Lower lobe of right lung (tissue), 2 donors: ENCODE measurements around the gene CAPN13. TPM values are rescaled to one million over a fixed set of nuclear protein-coding genes. Genes with fewer than 3 reads are reported as not detected.

Experiments used
- ATAC-seq, 2 donors: fragments of 200-7000 bp; cut with Tn5 transposase; one replicate each; pipeline ENCODE4 v1.9.1; 2020 to 2022; ENCODE audit warnings: mild to moderate bottlenecking in 2 of 2, moderate library complexity in 2 of 2
- DNase-seq: peaks from one replicate; pipeline ENCODE4 v3.0.0-alpha.2; 2020
- H3K27ac ChIP-seq: fragments of 200-600 bp; one replicate; pipeline ENCODE4 v1.8.0; 2022
- H3K27me3 ChIP-seq: fragments of 200-600 bp; one replicate; pipeline ENCODE4 v1.8.0; 2022; ENCODE audit warnings: low read depth
- H3K36me3 ChIP-seq: fragments of 200-600 bp; one replicate; pipeline ENCODE4 v1.8.0; 2022; ENCODE audit warnings: mild to moderate bottlenecking
- H3K4me1 ChIP-seq: fragments of 200-600 bp; one replicate; pipeline ENCODE4 v1.8.0; 2022
- H3K4me3 ChIP-seq: fragments of 200-600 bp; one replicate; pipeline ENCODE4 v1.8.0; 2022; ENCODE audit warnings: mild to moderate bottlenecking
- H3K9me3 ChIP-seq: fragments of 200-600 bp; one replicate; pipeline ENCODE4 v1.8.0; 2022
- CTCF ChIP-seq: fragments of 200-600 bp; IDR thresholded peaks from one replicate; pipeline ENCODE4 v1.8.0; 2022; ENCODE audit warnings: antibody characterized with exemption, mild to moderate bottlenecking
- intact Hi-C: fragments of 100-400 bp; cut with DNase I; formaldehyde crosslinking; loops from one replicate; pipeline ENCODE4 v1.11.0; 2022
- total RNA-seq: library from RNA; stranded (reverse); fragmentation: NEBNext Ultra II Directional; extraction: Animal tissue kit (Norgen Biotek cat#: 25700); gene quantifications from one replicate; pipeline ENCODE4 v1.2.1, GENCODE V29; 2021
- donor health status: DM: no; HTN: yes; CAD: no; lungs with severe emphysema.

CAPN13 gene
- total RNA-seq, 1 donor from 2014 or later: 23.0 TPM

GRCh38 chr2:30768708-30769480 is 38.4 kb downstream of the CAPN13 start:
- peak; percentile 57 to 73 for ATAC-seq
- Histone ChIP-seq H3K4me3 (no peak overlapping the region), H3K27me3 (no peaks in the 10 kb centered on the region), H3K9me3 (no peaks in the 10 kb centered on the region), H3K27ac (no peak overlapping the region), H3K4me1 (no peaks in the 10 kb centered on the region), H3K36me3 (no peaks in the 10 kb centered on the region)
- DNase-seq: no peak
- intact Hi-C loops: no loop called here
- TF ChIP-seq CTCF: no peak

DNA sequence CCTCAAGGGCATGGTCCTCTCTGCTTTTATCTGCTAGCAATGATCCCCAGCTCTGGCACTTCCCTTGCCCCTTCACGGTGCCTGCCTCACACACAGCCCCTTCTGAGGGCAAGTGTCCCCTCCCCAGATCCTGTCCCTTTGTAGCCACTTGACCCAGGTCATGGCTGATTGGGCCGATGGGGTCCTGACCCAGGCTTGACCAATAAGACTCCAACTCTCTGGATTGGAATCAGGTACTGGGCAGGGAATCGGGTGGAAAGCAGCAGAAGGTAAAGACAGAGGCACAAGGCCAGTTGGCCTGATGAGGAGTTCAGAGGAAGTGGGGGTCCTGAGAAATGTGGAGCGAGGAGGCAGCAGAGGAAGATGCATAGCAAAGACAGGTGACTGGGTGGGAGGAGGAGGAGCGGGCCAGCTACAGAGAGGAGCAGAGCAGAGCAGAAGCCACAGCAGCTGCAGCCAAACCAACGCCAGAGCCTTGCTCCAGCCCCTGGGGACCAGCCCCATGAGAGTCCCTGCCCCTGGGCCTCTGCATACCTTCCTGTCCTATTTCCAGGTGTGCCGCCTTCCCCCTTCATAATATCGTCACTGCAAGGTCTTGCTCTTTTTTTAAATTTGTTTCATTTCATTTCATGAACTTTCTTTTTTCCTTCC is 39.1 kb downstream of the CAPN13 start:
- no peak for TF ChIP-seq CTCF
- ATAC-seq (no peak), DNase-seq (no peak)
- no peak overlapping the region for H3K27ac ChIP-seq
- no peaks in the 10 kb centered on the region for H3K9me3 ChIP-seq
- no peaks in the 10 kb centered on the region for H3K36me3 ChIP-seq
- no peaks in the 10 kb centered on the region for H3K4me1 ChIP-seq
- no peak overlapping the region for H3K4me3 ChIP-seq
- intact Hi-C loops: no loop called here
- no peaks in the 10 kb centered on the region for H3K27me3 ChIP-seq

GRCh38 chr2:30766666-30767065 is 40.6 kb downstream of the CAPN13 start:
- Histone ChIP-seq H3K27ac (no peak overlapping the region), H3K27me3 (no peaks in the 10 kb centered on the region), H3K4me3 (no peak overlapping the region), H3K36me3 (no peaks in the 10 kb centered on the region), H3K9me3 (no peaks in the 10 kb centered on the region), H3K4me1 (no peaks in the 10 kb centered on the region)
- DNase-seq (no peak), ATAC-seq (no peak)
- intact Hi-C loops: no loop called here
- no peak for TF ChIP-seq CTCF

GRCh38 chr2:30765876-30766470 is 41.3 kb downstream of the CAPN13 start:
- H3K9me3 ChIP-seq: no peaks in the 10 kb centered on the region
- no peak for TF ChIP-seq CTCF
- no peaks in the 10 kb centered on the region for H3K27me3 ChIP-seq
- ATAC-seq (no peak), DNase-seq (no peak)
- no peaks in the 10 kb centered on the region for H3K4me1 ChIP-seq
- H3K36me3 ChIP-seq: no peaks in the 10 kb centered on the region
- intact Hi-C loops: no loop called here
- no peak overlapping the region for H3K27ac ChIP-seq
- H3K4me3 ChIP-seq: no peak overlapping the region

- Histone ChIP-seq H3K4me1 (no peaks in the 10 kb centered on the region), H3K27ac (no peak overlapping the region), H3K36me3 (no peaks in the 10 kb centered on the region), H3K9me3 (no peaks in the 10 kb centered on the region), H3K4me3 (no peak overlapping the region), H3K27me3 (no peaks in the 10 kb centered on the region)
- ATAC-seq (no peak), DNase-seq (no peak)
- TF ChIP-seq CTCF: no peak
- intact Hi-C loops: no loop called here
Observed at GRCh38 chr2:30765191-30765590, 42.1 kb downstream of the CAPN13 start.
